ENCODE data around the gene GABARAPL1.
"Not testable (repeated sequence)": the region's sequence is repeated elsewhere in the genome, so short reads cannot be mapped to it uniquely, and the experiment has no call there.

GABARAPL1 gene

DNA sequence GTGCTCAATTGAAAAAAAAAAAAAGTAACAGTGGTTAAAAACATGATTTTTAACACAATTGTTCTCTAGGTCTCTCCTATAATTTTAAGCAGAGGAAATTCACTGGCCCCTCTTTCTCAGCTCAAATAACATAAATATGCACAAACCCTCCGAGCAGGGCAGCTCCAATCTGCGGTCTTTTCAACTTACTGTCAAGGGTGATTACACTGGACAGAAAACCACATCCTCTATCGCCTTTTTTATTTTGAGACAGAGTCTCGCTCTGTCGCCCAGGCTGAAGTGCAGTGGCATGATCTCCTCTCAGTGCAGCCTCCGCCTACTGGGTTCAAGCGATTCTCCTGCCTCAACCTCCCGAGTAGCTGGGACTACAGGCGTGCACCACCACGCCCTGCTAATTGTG lies 16.5 kb upstream of the GABARAPL1 start:
- in situ Hi-C loops (cut with HindIII; ENCODE audit: low sequenced_read_pairs): no loop called here

GRCh38 chr12:10197879-10198278 lies 14.8 kb upstream of the GABARAPL1 start:
- in situ Hi-C loops (cut with HindIII; ENCODE audit: low sequenced_read_pairs): no loop called here

- in situ Hi-C loops (cut with HindIII; ENCODE audit: low sequenced_read_pairs): not testable (repeated sequence)
Measured at GRCh38 chr12:10204495-10204894, 8.2 kb upstream of the GABARAPL1 start.

DNA sequence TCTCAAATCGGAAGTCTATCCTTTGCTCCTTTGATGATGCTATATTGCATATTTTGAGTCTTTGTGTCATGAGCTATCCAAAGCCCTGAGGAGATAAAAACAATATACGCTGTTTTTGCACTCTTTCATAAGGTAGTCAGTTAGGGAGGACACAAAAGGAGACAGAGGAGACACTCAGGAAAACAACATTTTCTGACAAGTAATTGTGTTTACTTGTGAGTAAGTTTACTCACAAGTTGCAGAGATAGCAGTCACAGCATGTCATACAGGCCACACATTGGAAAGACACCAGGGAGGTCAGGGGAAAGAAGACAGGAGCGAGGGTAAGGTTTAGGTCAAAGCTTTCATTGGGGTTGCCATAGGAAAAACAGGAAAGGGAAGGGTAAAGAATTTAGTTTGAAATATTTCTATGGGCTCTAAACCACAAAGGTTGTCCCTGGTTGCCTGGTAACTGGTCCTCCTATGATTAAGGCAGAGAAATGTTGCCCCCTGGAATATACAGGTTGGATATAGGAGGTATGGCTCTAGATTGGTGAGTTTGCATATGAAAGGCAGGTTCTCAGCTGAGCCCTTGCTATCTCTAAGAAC lies 7.4 kb upstream of the GABARAPL1 start:
- in situ Hi-C loops (cut with HindIII; ENCODE audit: low sequenced_read_pairs): loop anchor here (5.0 kb wide), 1 partner anchor 48 kb away; no protein-coding TSS in a partner anchor

GRCh38 chr12:10207136-10207535 lies 5.5 kb upstream of the GABARAPL1 start:
- in situ Hi-C loops (cut with HindIII; ENCODE audit: low sequenced_read_pairs): loop anchor here (5.0 kb wide), 1 partner anchor 50 kb away; no protein-coding TSS in a partner anchor

DNA sequence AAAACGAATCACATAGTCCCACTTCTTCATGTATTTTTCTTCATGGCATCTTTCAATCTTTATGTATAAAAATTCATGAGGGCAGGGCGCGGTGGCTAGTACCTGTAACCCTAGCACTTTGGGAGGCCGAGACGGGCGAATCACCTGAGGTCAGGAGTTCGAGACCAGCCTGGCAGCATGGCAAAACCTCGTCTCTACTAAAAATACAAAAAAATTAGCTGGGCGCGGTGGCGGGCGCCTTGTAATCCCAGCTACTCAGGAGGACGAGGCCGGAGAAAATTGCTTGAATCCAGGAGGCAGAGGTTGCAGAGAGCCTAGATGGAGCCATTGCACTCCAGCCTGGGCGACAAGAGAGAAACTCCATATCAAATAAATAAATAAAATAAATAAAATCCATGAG lies 2.5 kb upstream of the GABARAPL1 start:
- in situ Hi-C loops (cut with HindIII; ENCODE audit: low sequenced_read_pairs): no loop called here

DNA sequence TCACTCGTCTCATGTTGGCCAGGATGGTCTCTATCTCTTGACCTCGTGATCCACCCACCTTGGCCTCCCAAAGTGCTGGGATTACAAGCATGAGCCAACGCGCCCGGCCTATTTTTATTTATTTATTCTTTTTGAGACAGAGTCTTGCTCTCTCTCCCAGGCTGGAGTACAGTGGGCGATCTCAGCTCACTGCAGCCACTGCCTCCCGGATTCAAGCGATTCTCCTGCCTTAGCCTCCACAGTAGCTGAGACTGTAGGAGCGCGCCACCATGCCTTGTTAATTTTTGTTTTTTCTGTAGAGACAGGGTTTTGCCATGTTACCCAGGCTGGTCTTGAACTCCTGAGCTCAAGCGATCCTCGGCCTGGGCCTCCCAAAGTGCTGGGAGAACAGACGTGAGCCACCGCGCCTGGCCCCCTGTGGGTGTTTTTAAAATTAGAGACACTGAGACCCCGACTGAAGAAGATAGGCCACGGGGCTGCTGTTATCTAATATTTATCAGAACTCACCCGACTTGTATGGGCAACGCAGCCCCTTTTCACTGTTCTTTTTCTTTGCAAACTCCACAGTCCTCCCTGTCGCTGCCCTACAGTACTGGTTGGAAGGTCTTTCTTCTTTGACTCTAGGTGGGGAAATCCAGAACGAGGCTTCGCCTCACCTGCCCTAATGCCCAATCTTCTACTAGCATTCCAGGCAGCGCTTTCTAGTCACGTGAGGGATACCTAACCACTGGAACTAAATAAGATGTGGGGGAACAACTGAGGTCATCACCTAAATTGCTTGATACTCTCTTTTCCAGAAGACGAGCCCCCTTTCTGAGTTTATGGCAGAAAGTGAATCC lies 1.4 kb upstream of the GABARAPL1 start:
- in situ Hi-C loops (cut with HindIII; ENCODE audit: low sequenced_read_pairs): no loop called here

- in situ Hi-C loops (cut with HindIII; ENCODE audit: low sequenced_read_pairs): no loop called here
Measured at GRCh38 chr12:10211940-10212738, 538 bp upstream of the GABARAPL1 start.

GRCh38 chr12:10213168-10214135 lies 775 bp downstream of the GABARAPL1 start:
- in situ Hi-C loops (cut with HindIII; ENCODE audit: low sequenced_read_pairs): no loop called here

- in situ Hi-C loops (cut with HindIII; ENCODE audit: low sequenced_read_pairs): no loop called here
Measured at GRCh38 chr12:10214136-10214894, 1.6 kb downstream of the GABARAPL1 start.

DNA sequence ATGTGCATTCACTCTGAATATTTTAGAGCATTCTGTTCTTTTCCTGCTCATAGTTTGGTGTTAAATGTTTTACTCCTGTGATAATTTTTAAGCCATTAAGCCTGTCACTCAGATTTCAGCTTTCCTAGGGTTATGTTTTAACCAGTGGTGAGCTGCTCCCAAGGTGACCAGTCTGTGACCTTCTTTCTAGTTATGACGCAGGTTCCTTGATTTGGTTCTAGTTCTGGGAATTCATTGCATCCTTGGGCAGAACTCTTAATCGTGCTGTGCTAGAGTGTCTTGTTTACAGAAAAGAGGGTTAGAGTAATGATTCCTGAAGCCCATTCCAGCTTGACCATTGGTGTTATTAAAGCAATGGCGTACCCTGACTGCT lies 2.2 kb downstream of the GABARAPL1 start:
- in situ Hi-C loops (cut with HindIII; ENCODE audit: low sequenced_read_pairs): no loop called here

GRCh38 chr12:10215436-10215835 lies 2.8 kb downstream of the GABARAPL1 start:
- in situ Hi-C loops (cut with HindIII; ENCODE audit: low sequenced_read_pairs): no loop called here

DNA sequence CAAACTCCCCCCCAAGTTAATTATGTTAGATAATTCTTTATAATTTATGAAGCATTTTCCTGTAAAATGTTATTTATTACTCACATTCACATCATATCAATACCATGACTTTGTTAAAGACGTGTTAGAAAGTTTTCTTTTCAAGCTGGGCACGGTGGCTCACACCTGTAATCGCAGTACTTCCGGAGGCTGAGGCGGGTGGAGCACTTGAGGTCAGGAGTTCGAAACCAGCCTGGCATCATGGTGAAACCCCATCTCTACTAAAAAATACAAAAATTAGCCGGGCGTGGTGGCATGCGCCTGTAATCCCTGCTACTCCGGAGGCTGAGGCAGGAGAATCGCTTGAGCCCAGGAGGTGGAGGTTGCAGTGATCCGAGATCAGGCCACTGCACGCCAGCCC lies 3.3 kb downstream of the GABARAPL1 start:
- in situ Hi-C loops (cut with HindIII; ENCODE audit: low sequenced_read_pairs): not testable (repeated sequence)

- in situ Hi-C loops (cut with HindIII; ENCODE audit: low sequenced_read_pairs): no loop called here
Measured at GRCh38 chr12:10218021-10218420, 5.3 kb downstream of the GABARAPL1 start.

- in situ Hi-C loops (cut with HindIII; ENCODE audit: low sequenced_read_pairs): loop anchor here (10.0 kb wide), 1 partner anchor 144 kb away; no protein-coding TSS in a partner anchor
Measured at GRCh38 chr12:10220398-10221077, 7.9 kb downstream of the GABARAPL1 start.

DNA sequence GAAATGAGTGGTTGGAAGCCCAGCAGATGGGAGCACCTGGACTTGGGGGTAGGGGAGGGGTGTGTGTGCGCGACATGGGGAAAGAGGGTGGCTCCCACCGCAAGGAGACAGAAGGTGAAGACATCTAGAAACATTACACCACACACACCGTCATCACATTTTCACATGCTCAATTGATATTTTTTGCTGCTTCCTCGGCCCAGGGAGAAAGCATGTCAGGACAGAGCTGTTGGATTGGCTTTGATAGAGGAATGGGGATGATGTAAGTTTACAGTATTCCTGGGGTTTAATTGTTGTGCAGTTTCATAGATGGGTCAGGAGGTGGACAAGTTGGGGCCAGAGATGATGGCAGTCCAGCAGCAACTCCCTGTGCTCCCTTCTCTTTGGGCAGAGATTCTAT lies 9.2 kb downstream of the GABARAPL1 start:
- in situ Hi-C loops (cut with HindIII; ENCODE audit: low sequenced_read_pairs): loop anchor here (10.0 kb wide), 1 partner anchor 143 kb away; no protein-coding TSS in a partner anchor

- in situ Hi-C loops (cut with HindIII; ENCODE audit: low sequenced_read_pairs): loop anchor here (10.0 kb wide), 1 partner anchor 142 kb away; no protein-coding TSS in a partner anchor
Measured at GRCh38 chr12:10223208-10223607, 10.5 kb downstream of the GABARAPL1 start.

DNA sequence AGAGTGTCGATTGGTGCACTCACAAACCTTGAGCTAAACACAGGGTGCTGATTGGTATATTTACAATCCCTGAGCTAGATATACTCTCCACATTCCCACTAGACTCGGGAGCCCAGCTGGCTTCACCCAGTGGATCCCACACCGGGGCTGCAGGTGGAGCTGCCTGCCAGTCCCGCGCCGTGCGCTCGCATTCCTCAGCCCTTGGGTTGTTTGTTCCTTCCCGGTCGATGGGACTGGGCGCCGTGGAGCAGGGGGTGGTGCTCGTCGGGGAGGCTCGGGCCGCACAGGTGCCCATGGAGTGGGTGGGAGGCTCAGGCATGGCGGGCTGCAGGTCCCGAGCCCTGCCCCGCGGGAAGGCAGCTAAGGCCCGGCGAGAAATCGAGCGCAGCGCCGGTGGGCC lies 12.7 kb downstream of the GABARAPL1 start:
- in situ Hi-C loops (cut with HindIII; ENCODE audit: low sequenced_read_pairs): loop anchor here (10.0 kb wide), 1 partner anchor 139 kb away; no protein-coding TSS in a partner anchor

DNA sequence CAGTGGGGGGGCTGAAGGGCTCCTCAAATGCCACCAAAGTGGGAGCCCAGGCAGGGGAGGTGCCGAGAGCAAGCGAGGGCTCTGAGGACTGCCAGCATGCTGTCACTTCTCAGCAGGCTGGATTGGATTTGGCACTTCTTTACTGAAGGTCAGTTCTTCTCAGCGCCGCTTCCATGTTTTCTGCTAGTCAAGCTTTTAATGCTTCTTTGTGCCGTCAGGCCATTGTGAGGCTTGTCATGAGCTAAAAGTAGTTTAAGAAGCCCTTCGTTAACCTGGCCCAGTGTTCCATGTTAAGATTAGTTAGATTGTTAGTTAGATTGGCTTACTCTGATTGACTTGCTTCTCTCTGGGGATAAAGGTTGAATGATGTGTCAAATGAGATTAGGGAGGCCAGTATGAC lies 13.4 kb downstream of the GABARAPL1 start:
- in situ Hi-C loops (cut with HindIII; ENCODE audit: low sequenced_read_pairs): loop anchor here (10.0 kb wide), 1 partner anchor 139 kb away; no protein-coding TSS in a partner anchor
